Left ventricle myocardium inferior (tissue), 1 donor: ENCODE data around the gene ST8SIA4. TPM values are rescaled to one million over a fixed set of nuclear protein-coding genes. Genes with fewer than 3 reads are reported as not detected.

Experiments
- DNase-seq: peaks from one replicate; pipeline ENCODE4 v3.0.0-alpha.2; 2020
- H3K27ac ChIP-seq: fragments of 200-600 bp; replicated peaks from 2 replicates; pipeline ENCODE4 v1.8.0; 2021
- H3K27me3 ChIP-seq: fragments of 200-600 bp; 2 replicates; pipeline ENCODE4 v1.8.0; 2021; ENCODE audit warnings: low read depth
- H3K36me3 ChIP-seq: fragments of 200-600 bp; 2 replicates; pipeline ENCODE4 v1.8.0; 2021
- H3K4me1 ChIP-seq: fragments of 200-600 bp; 2 replicates; pipeline ENCODE4 v1.8.0; 2021
- H3K4me3 ChIP-seq: fragments of 200-600 bp; 2 replicates; pipeline ENCODE4 v1.8.0; 2021; ENCODE audit warnings: mild to moderate bottlenecking, moderate library complexity
- H3K9me3 ChIP-seq: fragments of 200-600 bp; replicated peaks from 2 replicates; pipeline ENCODE4 v1.8.0; 2021
- CTCF ChIP-seq: fragments of 200-600 bp; IDR thresholded peaks from 2 replicates; pipeline ENCODE4 v1.8.0; 2021; ENCODE audit warnings: antibody characterized with exemption, mild to moderate bottlenecking, borderline replicate concordance
- intact Hi-C: fragments of 100-400 bp; cut with micrococcal nuclease; formaldehyde crosslinking; loops from one replicate; pipeline ENCODE4 v1.11.0; 2022
- total RNA-seq: library from RNA; stranded (reverse); fragmentation: NEBNext Ultra II Directional; extraction: Animal tissue kit (Norgen Biotek cat#: 25700); gene quantifications from one replicate; pipeline ENCODE4 v1.2.1, GENCODE V29; 2021
- donor health status: DM: no; HTN: yes; CAD: no; lungs with severe emphysema.

ST8SIA4 gene
- total RNA-seq, 1 donor from 2014 or later = 3.2 TPM

GRCh38 chr5:100904259-100904861 lies 1.3 kb upstream of the ST8SIA4 start:
- no peak for DNase-seq

GRCh38 chr5:100902440-100903038 lies 543 bp downstream of the ST8SIA4 start:
- no peak for DNase-seq
- TF ChIP-seq CTCF = no peak
- H3K9me3 ChIP-seq = no peaks in the 10 kb centered on the region
- intact Hi-C loops = loop anchor here (10.0 kb wide), 1 partner anchor 48 kb away; no protein-coding TSS in a partner anchor
- H3K4me1 ChIP-seq = peaks cover 43% of the 10 kb centered on the region
- H3K27me3 ChIP-seq = peaks cover 44% of the 10 kb centered on the region
- peak overlapping the region; percentile 70 for H3K4me3 ChIP-seq
- no peaks in the 10 kb centered on the region for H3K36me3 ChIP-seq
- H3K27ac ChIP-seq = peak overlapping the region; percentile 89

More at GRCh38 chr5:100904259-100904861, 1.3 kb upstream of the ST8SIA4 start:
- no peaks in the 10 kb centered on the region for H3K36me3 ChIP-seq
- H3K9me3 ChIP-seq = no peaks in the 10 kb centered on the region
- TF ChIP-seq CTCF = no peak
- peaks cover 27% of the 10 kb centered on the region for H3K4me1 ChIP-seq
- peaks cover 44% of the 10 kb centered on the region for H3K27me3 ChIP-seq
- H3K27ac ChIP-seq = peak overlapping the region; percentile 89
- peak overlapping the region; percentile 70 for H3K4me3 ChIP-seq
- intact Hi-C loops = loop anchor here (10.0 kb wide), 1 partner anchor 50 kb away; no protein-coding TSS in a partner anchor

DNA sequence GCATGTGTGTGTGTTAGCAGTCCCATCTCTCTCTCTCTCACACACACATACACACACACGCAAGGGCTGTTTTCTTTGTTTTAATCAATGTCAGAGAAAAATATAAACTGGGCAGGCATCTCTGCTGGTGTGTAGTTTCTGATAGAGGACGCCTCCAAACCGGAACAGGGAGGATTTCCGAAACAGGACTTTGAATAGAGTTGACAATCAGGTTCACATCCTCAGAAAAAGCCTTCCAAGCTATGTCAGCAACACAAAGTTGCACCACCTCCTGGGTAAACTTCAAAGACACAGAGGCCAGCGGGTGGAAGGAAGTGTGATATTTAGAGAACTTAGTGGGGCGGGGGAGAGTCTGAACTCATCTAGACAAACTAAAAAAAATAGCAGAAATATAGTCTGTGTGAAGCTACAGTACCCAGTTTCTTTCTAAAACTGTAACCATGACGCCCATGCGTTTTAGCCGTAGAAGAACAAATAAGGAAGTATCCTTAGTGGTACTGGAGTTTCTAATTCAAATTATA lies 1.2 kb downstream of the ST8SIA4 start:
- DNase-seq = no peak
- Histone ChIP-seq H3K4me3 (peak overlapping the region; percentile 70), H3K9me3 (no peaks in the 10 kb centered on the region), H3K36me3 (no peaks in the 10 kb centered on the region), H3K27ac (peak overlapping the region; percentile 89), H3K4me1 (peaks cover 43% of the 10 kb centered on the region), H3K27me3 (peaks cover 44% of the 10 kb centered on the region)
- intact Hi-C loops = loop anchor here (10.0 kb wide), 1 partner anchor 47 kb away; no protein-coding TSS in a partner anchor
- no peak for TF ChIP-seq CTCF

GRCh38 chr5:100900796-100901781 lies 2.0 kb downstream of the ST8SIA4 start:
- intact Hi-C loops = loop anchor here (10.0 kb wide), 1 partner anchor 46 kb away; no protein-coding TSS in a partner anchor
- DNase-seq = peak; percentile 71
- Histone ChIP-seq H3K4me1 (peaks cover 43% of the 10 kb centered on the region), H3K9me3 (no peaks in the 10 kb centered on the region), H3K27ac (peak overlapping the region; percentile 89), H3K27me3 (peaks cover 44% of the 10 kb centered on the region), H3K36me3 (no peaks in the 10 kb centered on the region), H3K4me3 (peak overlapping the region; percentile 70)
- TF ChIP-seq CTCF = no peak
